Effector memory CD8-positive, alpha-beta T cell (primary cell): ENCODE measurements around the gene MVB12B.
A peak's percentile ranks its signal among the peaks of the same experiment; 100 is the strongest.

ENCODE experiments used
- ATAC-seq: fragments of 150-1000 bp; cut with Tn5 transposase; replicated peaks from 2 replicates; pipeline ENCODE4 v1.10.0; 2021; ENCODE audit warnings: mild to moderate bottlenecking, moderate library complexity
- DNase-seq, 3 experiments: peaks; one replicate each; pipeline ENCODE4 v3.0.0; 2021
- H3K27ac Mint-ChIP-seq, 2 donors: one replicate each; pipeline ENCODE4 v1.8.0; 2022; ENCODE audit warnings: mild to moderate bottlenecking in 2 of 2, mixed read lengths in 2 of 2, moderate library complexity in 2 of 2
- H3K27me3 Mint-ChIP-seq, 2 donors: one replicate each; pipeline ENCODE4 v1.8.0; 2022; ENCODE audit warnings: mixed read lengths in 2 of 2
- H3K36me3 Mint-ChIP-seq: one replicate; pipeline ENCODE4 v1.8.0; 2022; ENCODE audit warnings: mild to moderate bottlenecking, moderate library complexity, mixed read lengths; ENCODE audit not compliant: insufficient read depth
- H3K4me1 Mint-ChIP-seq, 2 donors: one replicate each; pipeline ENCODE4 v1.8.0; 2022; ENCODE audit warnings: low read depth in 2 of 2, mixed read lengths in 2 of 2
- H3K4me3 Mint-ChIP-seq, 2 donors: one replicate each; pipeline ENCODE4 v1.8.0; 2022; ENCODE audit warnings: mild to moderate bottlenecking in 2 of 2, mixed read lengths in 2 of 2, moderate library complexity in 2 of 2
- H3K9me3 Mint-ChIP-seq, 2 donors: one replicate each; pipeline ENCODE4 v1.8.0; 2022; ENCODE audit warnings: mixed read lengths in 2 of 2

MVB12B gene

DNA sequence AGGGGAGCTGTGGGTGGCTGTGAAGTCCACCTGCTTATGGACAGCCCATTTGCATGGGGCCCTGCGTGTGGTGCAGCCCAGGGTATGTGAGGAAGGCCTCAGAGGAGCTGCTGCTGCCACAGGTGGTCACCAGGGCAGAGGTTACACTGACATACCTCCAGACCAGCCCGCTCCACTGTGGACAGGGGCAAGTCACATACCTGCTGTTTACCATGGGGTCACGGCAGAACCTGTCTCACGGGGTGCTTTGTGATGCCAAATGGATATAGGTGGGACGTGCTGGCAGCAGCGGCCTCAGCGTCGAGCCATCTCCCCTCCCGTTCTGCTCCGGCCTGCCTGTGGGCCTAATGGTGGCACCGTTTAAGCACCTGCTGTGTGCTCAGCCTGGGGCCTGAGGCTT lies 159.6 kb downstream of the MVB12B start:
- Mint-ChIP-seq H3K36me3 (peaks cover 23% of the 10 kb centered on the region), H3K4me1 (peaks cover 9 to 13% of the 10 kb centered on the region in 2 donors), H3K27me3 (no peaks in the 10 kb centered on the region), H3K27ac (peak overlapping the region in 1 of 2 donors; percentile 32), H3K9me3 (no peaks in the 10 kb centered on the region), H3K4me3 (no peak overlapping the region)
- ATAC-seq = no peak
- no peak for DNase-seq

DNA sequence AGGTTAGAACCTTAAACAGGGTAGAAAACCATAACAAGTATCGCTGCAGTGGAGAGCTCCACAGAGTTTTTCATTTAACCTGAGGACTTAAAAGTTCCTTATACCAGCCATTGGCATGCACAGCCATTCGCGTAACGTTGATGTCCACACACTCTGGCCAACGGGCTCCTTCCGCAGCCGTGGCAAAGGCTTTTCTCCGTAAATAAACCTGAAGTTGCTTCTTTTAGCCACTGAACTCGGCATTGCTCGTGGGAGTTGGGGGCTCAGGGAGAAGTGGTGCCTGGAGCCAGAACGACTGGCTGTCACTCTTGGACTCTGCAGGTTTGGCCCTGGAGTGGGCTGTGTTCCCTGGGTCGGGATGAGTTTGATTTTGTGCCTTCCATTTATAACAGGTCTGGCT lies 161.2 kb downstream of the MVB12B start:
- H3K27me3 Mint-ChIP-seq = no peaks in the 10 kb centered on the region
- no peaks in the 10 kb centered on the region for H3K9me3 Mint-ChIP-seq
- H3K36me3 Mint-ChIP-seq = peaks cover 9% of the 10 kb centered on the region
- H3K4me3 Mint-ChIP-seq = no peak overlapping the region
- peaks cover 10 to 13% of the 10 kb centered on the region in 2 donors for H3K4me1 Mint-ChIP-seq
- ATAC-seq (no peak), DNase-seq (no peak)
- peak overlapping the region in 1 of 2 donors; percentile 23 for H3K27ac Mint-ChIP-seq

DNA sequence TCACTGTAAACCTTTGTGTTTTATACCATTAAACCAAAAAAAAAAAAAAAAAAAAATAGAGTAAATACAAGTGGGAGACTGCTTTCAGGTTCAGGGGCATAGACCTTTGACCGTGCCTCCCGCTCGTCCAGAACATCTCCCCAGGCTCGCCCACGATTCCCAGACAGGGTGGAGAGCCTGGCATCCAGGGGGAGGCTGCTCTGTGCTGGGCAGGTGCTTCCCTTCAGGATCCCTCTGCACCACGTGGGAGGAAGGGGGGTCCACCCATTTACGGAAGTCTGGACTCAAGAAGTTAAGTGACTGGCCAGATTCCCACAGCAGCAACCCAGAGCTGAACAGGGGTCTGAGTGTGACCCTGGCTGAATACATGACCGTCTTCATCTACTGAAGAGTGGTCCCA lies 161.7 kb downstream of the MVB12B start:
- ATAC-seq = no peak
- H3K27me3 Mint-ChIP-seq = no peaks in the 10 kb centered on the region
- H3K4me1 Mint-ChIP-seq = peaks cover 10 to 11% of the 10 kb centered on the region in 2 donors
- peaks cover 7% of the 10 kb centered on the region for H3K36me3 Mint-ChIP-seq
- H3K27ac Mint-ChIP-seq = peak overlapping the region in 1 of 2 donors; percentile 23
- no peak for DNase-seq
- no peaks in the 10 kb centered on the region for H3K9me3 Mint-ChIP-seq
- no peak overlapping the region for H3K4me3 Mint-ChIP-seq

DNA sequence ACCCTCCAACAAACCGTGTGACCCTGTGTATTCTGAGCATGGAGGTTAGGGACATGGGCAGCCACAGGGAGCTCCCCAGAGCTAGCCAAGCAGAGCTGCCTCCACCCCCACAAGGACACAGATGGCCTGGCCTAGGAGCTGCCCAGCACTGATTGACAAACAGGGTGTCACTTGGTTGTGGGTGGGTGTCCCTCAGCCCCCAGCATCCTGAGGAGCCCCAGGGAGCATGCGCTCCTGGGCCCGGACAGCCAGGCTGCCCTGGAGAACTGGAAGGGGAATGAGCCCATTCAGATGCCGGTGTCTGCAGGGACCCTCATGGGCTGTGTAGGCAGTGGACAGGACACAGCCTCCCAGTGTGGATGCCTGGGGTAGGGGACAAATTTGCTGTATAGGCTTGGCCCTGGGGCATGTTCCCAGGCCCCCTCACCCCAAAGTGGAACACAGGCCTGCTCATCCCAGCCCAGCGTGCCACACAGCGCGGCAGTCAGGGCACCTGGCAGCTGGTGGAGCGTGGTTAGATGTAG lies 162.3 kb downstream of the MVB12B start:
- no peak overlapping the region for H3K4me3 Mint-ChIP-seq
- no peaks in the 10 kb centered on the region for H3K9me3 Mint-ChIP-seq
- no peaks in the 10 kb centered on the region for H3K27me3 Mint-ChIP-seq
- H3K36me3 Mint-ChIP-seq = peaks cover 2% of the 10 kb centered on the region
- peaks cover 5 to 7% of the 10 kb centered on the region in 2 donors for H3K4me1 Mint-ChIP-seq
- no peak for DNase-seq
- ATAC-seq = no peak
- peak overlapping the region in 1 of 2 donors; percentile 23 for H3K27ac Mint-ChIP-seq

DNA sequence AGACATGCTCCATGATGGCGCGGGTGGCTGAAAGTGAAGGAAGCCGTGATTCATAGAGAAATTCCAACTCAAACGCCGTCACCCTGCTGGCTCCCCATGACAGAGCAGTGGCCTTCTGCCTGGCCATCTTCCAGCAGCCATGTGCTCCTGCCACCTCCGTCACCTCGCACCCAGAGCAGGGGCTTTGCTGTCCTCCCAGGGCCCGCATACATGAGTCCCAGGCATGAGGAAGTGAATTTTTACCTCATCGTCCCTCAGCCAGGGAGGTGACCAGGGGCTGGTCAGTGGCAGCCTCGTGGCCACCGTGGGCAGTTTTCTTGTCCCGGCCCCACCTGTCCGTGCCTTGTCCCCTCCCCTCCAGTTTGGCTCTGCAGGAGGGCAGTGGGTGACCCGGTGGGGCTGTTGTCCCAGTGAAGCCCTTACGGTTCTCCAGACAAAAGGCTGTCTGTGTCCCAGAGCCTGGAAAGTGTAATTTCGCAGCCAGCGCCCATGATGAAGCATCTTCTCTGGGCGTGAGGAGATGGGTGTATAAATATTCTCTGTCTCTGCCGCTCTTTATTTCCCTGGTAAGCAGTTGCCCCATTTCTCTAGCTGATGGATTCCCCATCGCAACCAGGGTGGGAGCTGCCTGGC lies 163.1 kb downstream of the MVB12B start:
- DNase-seq = no peak
- Mint-ChIP-seq H3K4me1 (peaks cover 2 to 4% of the 10 kb centered on the region in 2 donors), H3K4me3 (no peak overlapping the region), H3K27ac (peak overlapping the region in 1 of 2 donors; percentile 51), H3K36me3 (no peaks in the 10 kb centered on the region), H3K27me3 (no peaks in the 10 kb centered on the region), H3K9me3 (no peaks in the 10 kb centered on the region)
- ATAC-seq = no peak

DNA sequence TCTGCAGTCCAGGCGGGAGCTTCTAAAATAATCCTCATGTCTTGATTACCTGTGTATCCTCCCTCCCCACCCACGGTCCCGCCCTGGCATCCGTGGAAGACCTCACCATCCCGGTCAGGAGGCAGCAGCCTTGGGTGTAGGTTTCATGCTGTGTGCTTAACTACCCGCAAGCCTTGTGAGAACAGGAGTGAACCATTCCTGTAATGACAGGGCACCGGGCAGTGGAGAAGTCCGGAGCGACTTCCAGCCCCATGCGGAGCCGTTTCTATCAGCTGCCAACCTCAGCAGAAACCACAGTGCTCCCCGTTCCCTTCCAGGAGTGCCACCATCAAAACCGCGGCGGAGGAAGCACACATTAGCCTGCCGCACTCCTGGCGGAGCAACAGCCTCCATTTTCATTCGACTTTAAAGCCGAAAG lies 163.6 kb downstream of the MVB12B start:
- no peaks in the 10 kb centered on the region for H3K9me3 Mint-ChIP-seq
- no peaks in the 10 kb centered on the region for H3K36me3 Mint-ChIP-seq
- peak overlapping the region in 1 of 2 donors; percentile 63 for H3K4me3 Mint-ChIP-seq
- peak; percentile 35 for ATAC-seq
- no peak for DNase-seq
- no peaks in the 10 kb centered on the region for H3K27me3 Mint-ChIP-seq
- peaks cover 2 to 4% of the 10 kb centered on the region in 2 donors for H3K4me1 Mint-ChIP-seq
- H3K27ac Mint-ChIP-seq = peak overlapping the region in 1 of 2 donors; percentile 51

DNA sequence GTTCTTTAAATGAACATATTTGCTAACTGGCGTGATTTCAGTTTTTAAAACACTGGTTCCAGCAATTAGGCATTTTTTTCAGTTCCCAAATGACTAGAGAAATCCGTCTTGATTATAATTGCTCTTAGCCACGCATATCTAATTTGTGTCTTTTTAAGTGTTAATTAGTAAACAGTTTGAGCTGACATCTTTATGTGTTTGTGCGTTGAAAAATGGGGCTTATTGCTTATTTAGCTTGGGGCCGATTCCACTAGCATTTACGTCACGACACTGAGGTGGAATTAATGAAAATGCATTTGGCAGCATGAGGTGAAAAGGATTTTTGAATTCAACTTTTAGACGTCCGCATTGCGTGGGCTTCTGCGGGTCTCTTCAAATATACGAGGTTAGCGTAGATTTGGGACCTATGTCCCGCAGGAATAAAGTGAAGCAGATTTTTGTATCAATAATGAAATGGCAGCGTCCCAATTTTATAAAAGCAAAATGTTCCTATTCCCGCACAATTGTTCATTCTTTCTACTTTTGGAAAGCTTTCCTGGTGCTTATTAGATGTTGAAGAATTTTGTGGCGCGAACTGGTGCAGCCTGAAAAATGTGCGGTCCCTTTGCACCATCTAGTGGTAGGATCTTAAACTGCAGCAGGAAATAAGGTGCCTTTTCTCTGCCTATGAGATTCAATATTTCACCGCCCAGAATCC lies 164.4 kb downstream of the MVB12B start:
- H3K27me3 Mint-ChIP-seq = no peaks in the 10 kb centered on the region
- peaks cover 2 to 4% of the 10 kb centered on the region in 2 donors for H3K4me1 Mint-ChIP-seq
- no peaks in the 10 kb centered on the region for H3K36me3 Mint-ChIP-seq
- no peak overlapping the region for H3K4me3 Mint-ChIP-seq
- H3K27ac Mint-ChIP-seq = no peak overlapping the region
- no peaks in the 10 kb centered on the region for H3K9me3 Mint-ChIP-seq
- peak; percentile 70 for ATAC-seq
- peak; percentile 67 to 73 (median 71) for DNase-seq

DNA sequence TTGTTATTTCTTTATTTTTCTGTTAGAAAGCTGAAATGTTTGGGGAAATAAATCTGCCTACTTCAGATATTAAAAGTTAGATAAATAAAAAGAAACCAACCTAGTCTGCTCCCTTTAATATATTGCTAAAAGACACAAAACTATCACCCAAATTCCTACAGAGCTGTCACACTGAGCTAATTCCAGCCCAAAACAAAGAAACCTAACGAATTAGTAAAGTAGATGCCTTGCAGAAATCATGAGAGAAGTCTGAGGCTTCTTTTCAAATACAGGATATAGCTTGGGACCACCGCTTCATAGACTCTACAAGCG lies 164.9 kb downstream of the MVB12B start:
- no peaks in the 10 kb centered on the region for H3K27me3 Mint-ChIP-seq
- DNase-seq (no peak), ATAC-seq (no peak)
- no peak overlapping the region for H3K4me3 Mint-ChIP-seq
- H3K27ac Mint-ChIP-seq = no peak overlapping the region
- H3K36me3 Mint-ChIP-seq = no peaks in the 10 kb centered on the region
- peaks cover 3 to 4% of the 10 kb centered on the region in 2 donors for H3K4me1 Mint-ChIP-seq
- H3K9me3 Mint-ChIP-seq = no peaks in the 10 kb centered on the region

DNA sequence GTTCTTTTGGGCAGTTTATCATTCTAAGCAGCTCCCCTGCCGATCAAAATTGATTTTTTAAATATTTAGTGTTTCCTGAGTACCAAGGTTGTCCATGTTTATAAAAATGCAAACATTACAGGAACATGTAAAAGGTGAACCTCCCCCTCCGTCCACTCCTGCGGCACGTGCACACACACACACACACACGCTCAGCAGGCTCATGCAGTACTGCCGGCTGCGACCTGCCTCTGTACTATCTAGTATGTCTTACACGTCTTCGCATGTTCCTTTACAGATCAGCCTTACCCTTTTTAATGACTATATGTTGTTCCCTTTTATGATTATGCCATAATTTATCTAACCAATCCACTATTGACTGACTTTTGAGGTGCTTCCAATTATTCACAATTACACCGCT lies 165.3 kb downstream of the MVB12B start:
- Mint-ChIP-seq H3K27me3 (no peaks in the 10 kb centered on the region), H3K4me3 (no peak overlapping the region), H3K36me3 (no peaks in the 10 kb centered on the region), H3K4me1 (peaks cover 4 to 7% of the 10 kb centered on the region in 2 donors), H3K9me3 (no peaks in the 10 kb centered on the region), H3K27ac (no peak overlapping the region)
- DNase-seq (no peak), ATAC-seq (no peak)

DNA sequence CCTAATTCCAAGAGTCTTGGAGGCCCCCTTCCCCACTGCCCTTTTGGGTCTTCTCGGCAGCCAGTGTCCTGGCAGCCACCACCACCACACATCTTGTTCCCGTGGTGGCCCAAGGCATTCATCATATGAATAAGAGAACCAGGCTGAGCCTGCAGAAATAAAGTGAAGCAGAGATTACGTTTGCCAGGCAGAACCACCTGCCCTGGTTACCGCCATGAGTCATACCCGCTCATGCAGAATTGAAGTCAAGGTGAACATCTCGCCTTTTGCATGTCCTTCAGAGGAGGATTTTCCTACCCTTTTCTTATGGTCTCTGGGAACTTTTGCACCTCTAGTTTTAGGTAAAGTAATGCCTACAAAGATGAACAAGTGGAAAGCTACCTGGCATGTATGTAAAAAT lies 167.6 kb downstream of the MVB12B start:
- ATAC-seq (no peak), DNase-seq (no peak)
- Mint-ChIP-seq H3K27me3 (no peaks in the 10 kb centered on the region), H3K36me3 (peaks cover 5% of the 10 kb centered on the region), H3K4me1 (peaks cover 12 to 18% of the 10 kb centered on the region in 2 donors), H3K27ac (peak overlapping the region in 1 of 2 donors; percentile 3), H3K4me3 (no peak overlapping the region), H3K9me3 (no peaks in the 10 kb centered on the region)

DNA sequence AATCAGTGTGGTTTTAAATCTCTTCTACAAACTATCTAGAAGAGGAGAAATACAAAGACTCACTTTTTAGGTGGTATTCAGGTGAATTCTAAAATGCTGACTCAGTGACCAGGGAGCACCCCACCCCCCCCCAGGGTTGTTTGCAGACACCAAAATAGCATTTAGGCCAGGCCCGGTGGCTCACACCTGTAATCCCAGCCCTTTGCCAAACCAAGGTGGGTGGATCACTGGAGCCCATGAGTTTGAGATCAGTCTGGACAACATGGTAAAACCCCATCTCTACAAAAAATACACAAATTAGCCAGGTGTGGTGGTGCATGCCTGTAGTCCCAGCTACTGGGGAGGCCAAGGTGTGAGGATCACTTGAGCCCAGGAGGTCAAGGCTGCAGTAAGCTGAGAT lies 168.1 kb downstream of the MVB12B start:
- ATAC-seq (no peak), DNase-seq (no peak)
- H3K9me3 Mint-ChIP-seq = no peaks in the 10 kb centered on the region
- peaks cover 5% of the 10 kb centered on the region for H3K36me3 Mint-ChIP-seq
- H3K27ac Mint-ChIP-seq = no peak overlapping the region
- no peak overlapping the region for H3K4me3 Mint-ChIP-seq
- peaks cover 15 to 20% of the 10 kb centered on the region in 2 donors for H3K4me1 Mint-ChIP-seq
- H3K27me3 Mint-ChIP-seq = no peaks in the 10 kb centered on the region

DNA sequence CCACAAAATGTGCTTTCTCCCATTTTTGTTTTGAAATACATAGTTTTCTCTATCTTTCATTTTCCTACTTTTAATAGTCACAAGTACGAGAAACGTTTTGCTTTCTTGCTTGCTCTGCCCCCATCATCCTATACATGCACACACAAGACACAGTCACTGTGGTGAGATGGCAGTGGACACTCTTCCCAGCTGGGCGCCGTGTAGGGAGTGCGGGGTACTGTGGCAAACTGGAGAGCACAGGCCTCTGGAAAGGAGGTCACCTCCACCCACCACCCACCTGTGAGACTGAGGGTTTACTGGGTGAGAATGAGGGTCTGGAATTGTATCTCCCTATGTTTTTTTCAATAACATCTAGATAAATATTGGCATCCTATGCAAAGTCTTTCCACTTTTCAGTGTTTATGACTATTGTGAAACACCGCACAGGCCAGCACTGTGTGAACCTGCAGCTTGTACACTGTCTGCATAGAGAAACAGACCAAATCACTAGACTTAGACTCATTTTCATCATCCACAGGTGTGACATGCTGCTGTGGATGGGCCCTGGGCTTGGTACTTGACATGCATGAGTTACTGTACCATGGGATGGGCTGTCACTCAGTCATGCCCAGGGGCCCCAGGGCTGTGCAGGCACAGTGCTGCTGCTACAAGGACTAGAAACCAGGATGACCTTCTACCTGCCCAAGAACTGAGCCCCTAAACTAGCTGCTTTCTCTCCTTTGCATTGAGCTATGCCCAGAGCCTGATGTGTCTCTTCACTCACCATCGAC lies 169.0 kb downstream of the MVB12B start:
- H3K4me1 Mint-ChIP-seq = peaks cover 22 to 25% of the 10 kb centered on the region in 2 donors
- peaks cover 9% of the 10 kb centered on the region for H3K36me3 Mint-ChIP-seq
- H3K9me3 Mint-ChIP-seq = no peaks in the 10 kb centered on the region
- no peak for ATAC-seq
- no peak overlapping the region for H3K4me3 Mint-ChIP-seq
- no peak overlapping the region for H3K27ac Mint-ChIP-seq
- H3K27me3 Mint-ChIP-seq = no peaks in the 10 kb centered on the region
- no peak for DNase-seq

DNA sequence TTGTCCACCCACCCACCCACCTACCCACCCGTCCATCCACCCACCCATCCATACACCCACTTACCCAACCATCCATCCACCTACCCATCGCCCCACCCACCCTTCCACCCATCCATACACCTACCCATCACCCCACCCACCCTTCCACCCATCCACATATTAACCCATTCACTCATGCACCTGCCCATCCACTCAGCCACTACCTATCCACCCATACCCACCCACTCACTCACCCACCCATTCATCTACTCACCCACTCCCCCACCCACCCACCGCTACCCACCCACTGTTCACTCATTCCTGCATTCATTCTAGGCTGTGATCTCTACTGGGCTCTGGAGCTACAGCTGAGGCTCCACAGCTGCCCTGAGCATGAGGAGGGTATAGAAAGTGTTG lies 169.6 kb downstream of the MVB12B start:
- H3K36me3 Mint-ChIP-seq = peaks cover 9% of the 10 kb centered on the region
- ATAC-seq (no peak), DNase-seq (no peak)
- H3K27ac Mint-ChIP-seq = peak overlapping the region; percentile 27 to 78
- H3K9me3 Mint-ChIP-seq = no peaks in the 10 kb centered on the region
- H3K4me1 Mint-ChIP-seq = peaks cover 25 to 28% of the 10 kb centered on the region in 2 donors
- H3K27me3 Mint-ChIP-seq = no peaks in the 10 kb centered on the region
- H3K4me3 Mint-ChIP-seq = no peak overlapping the region
